SW480 (cell line): ENCODE results near the gene HSPBAP1.
"Not testable (repeated sequence)": the region's sequence is repeated elsewhere in the genome, so short reads cannot be mapped to it uniquely, and the experiment has no call there.

Experiments
- DNase-seq: peaks from one replicate; pipeline ENCODE4 v3.0.0-alpha.2; 2016; ENCODE audit warnings: low spot score

HSPBAP1 gene

GRCh38 chr3:122785231-122785630, 8.4 kb downstream of the HSPBAP1 start:
- DNase-seq: no peak

GRCh38 chr3:122784436-122784835, 9.2 kb downstream of the HSPBAP1 start:
- no peak for DNase-seq

- no peak for DNase-seq
These were observed 10.8 kb downstream of the HSPBAP1 start for GRCh38 chr3:122782804-122783203.

GRCh38 chr3:122777563-122777962, 16.1 kb downstream of the HSPBAP1 start:
- no peak for DNase-seq

- no peak for DNase-seq
These were observed 16.8 kb downstream of the HSPBAP1 start for GRCh38 chr3:122776675-122777468.

GRCh38 chr3:122774564-122774963, 19.1 kb downstream of the HSPBAP1 start:
- peak; percentile 13 for DNase-seq

- no peak for DNase-seq
These were observed 19.6 kb downstream of the HSPBAP1 start for GRCh38 chr3:122773944-122774509.

GRCh38 chr3:122772827-122773226, 20.8 kb downstream of the HSPBAP1 start:
- DNase-seq: no peak

GRCh38 chr3:122770521-122771202, 23.0 kb downstream of the HSPBAP1 start:
- DNase-seq: no peak

GRCh38 chr3:122767540-122768372, 25.9 kb downstream of the HSPBAP1 start:
- no peak for DNase-seq

GRCh38 chr3:122766430-122766829, 27.2 kb downstream of the HSPBAP1 start:
- DNase-seq: no peak

GRCh38 chr3:122760453-122761271, 33.0 kb downstream of the HSPBAP1 start:
- no peak for DNase-seq

GRCh38 chr3:122758877-122759560, 34.6 kb downstream of the HSPBAP1 start:
- DNase-seq: no peak

GRCh38 chr3:122755491-122755890, 38.1 kb downstream of the HSPBAP1 start:
- DNase-seq: no peak

GRCh38 chr3:122754929-122755328, 38.7 kb downstream of the HSPBAP1 start:
- peak; percentile 53 for DNase-seq

GRCh38 chr3:122748347-122748746, 45.3 kb downstream of the HSPBAP1 start:
- DNase-seq: no peak

GRCh38 chr3:122747295-122747694, 46.3 kb downstream of the HSPBAP1 start:
- DNase-seq: not testable (repeated sequence)

GRCh38 chr3:122745369-122746021, 48.1 kb downstream of the HSPBAP1 start:
- DNase-seq: no peak

GRCh38 chr3:122743581-122744120, 50.0 kb downstream of the HSPBAP1 start:
- no peak for DNase-seq

GRCh38 chr3:122742234-122742633, 51.4 kb downstream of the HSPBAP1 start:
- no peak for DNase-seq
